Measurements from ENCODE around the gene PANK4.

DNA sequence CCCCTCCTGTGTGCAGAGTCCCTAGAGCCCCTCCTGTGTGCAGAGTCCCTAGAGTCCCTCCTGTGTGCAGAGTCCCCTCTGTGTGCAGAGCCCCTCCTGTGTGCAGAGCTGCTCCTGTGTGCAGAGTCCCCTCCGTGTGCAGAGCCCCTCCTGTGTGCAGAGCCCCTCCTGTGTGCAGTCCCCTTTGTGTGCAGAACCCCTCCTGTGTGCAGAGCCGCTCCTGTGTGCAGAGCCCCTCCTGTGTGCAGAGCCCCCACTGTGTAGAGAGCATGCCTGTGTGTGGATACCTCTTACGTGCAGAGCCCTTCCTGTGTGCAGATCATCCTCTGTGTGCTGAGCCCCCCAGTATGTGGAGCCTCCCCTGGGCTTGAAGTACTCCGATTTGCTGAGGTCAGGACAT lies 12.0 kb upstream of the PANK4 start:
- TF ChIP-seq, protein P1, sequence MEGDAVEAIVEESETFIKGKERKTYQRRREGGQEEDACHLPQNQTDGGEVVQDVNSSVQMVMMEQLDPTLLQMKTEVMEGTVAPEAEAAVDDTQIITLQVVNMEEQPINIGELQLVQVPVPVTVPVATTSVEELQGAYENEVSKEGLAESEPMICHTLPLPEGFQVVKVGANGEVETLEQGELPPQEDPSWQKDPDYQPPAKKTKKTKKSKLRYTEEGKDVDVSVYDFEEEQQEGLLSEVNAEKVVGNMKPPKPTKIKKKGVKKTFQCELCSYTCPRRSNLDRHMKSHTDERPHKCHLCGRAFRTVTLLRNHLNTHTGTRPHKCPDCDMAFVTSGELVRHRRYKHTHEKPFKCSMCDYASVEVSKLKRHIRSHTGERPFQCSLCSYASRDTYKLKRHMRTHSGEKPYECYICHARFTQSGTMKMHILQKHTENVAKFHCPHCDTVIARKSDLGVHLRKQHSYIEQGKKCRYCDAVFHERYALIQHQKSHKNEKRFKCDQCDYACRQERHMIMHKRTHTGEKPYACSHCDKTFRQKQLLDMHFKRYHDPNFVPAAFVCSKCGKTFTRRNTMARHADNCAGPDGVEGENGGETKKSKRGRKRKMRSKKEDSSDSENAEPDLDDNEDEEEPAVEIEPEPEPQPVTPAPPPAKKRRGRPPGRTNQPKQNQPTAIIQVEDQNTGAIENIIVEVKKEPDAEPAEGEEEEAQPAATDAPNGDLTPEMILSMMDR (IDR thresholded peaks at IDR 0.05; ENCODE audit: low read depth, low read length, poor library complexity, severe bottlenecking): no peak
- no peak for TF ChIP-seq EZH2phosphoT487 (IDR thresholded peaks at IDR 0.05; ENCODE audit: borderline replicate concordance, low read length)

Data from DOHH2 (cell line).